ENCODE data around the gene UBE2D3.

UBE2D3 gene

DNA sequence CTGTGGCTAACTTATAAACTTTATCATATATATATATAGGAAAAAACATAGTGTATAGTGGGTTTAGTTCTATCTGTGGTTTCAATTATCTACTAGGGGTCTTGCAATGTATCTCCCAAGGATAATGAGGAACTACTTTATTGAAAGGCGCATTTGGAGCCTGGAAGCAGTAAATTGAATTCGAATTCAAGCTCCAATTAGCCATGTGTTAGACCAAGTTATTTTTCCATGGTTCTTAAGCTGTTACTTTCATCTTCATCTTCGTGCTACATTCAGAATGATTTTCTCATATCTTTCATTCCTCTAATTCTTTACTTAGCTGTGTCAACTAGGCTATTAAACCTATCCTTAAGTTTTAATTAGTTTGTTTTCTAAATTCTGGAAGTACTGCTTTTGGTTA lies 39.4 kb downstream of the UBE2D3 start:
- Histone ChIP-seq H3K4me1 (ENCODE audit: insufficient read depth, insufficient read length) (no peaks in the 10 kb centered on the region), H3K9me3 (ENCODE audit: insufficient read depth, low read length) (no peaks in the 10 kb centered on the region), H3K27me3 (ENCODE audit: insufficient read depth, insufficient read length) (no peaks in the 10 kb centered on the region), H3K4me3 (ENCODE audit: insufficient read length, low read depth) (no peak overlapping the region), H3K36me3 (ENCODE audit: insufficient read depth, insufficient read length, low read length) (no peaks in the 10 kb centered on the region), H3K9ac (ENCODE audit: insufficient read length, low read depth) (no peak overlapping the region)
- no peak for DNase-seq (ENCODE audit: low read depth, low spot score)
- no peak for TF ChIP-seq ZNF274 (IDR thresholded peaks at IDR 0.05; ENCODE audit: low read depth, low read length)
- TF ChIP-seq YY1 (IDR thresholded peaks at IDR 0.05; ENCODE audit: insufficient read depth, insufficient read length): no peak
- no peak for TF ChIP-seq SUZ12 (IDR thresholded peaks at IDR 0.05; ENCODE audit: extremely low read depth, insufficient read depth, insufficient read length)

GRCh38 chr4:102787096-102787881 lies 40.1 kb downstream of the UBE2D3 start:
- Histone ChIP-seq H3K36me3 (ENCODE audit: insufficient read depth, insufficient read length, low read length) (no peaks in the 10 kb centered on the region), H3K9ac (ENCODE audit: insufficient read length, low read depth) (no peak overlapping the region), H3K9me3 (ENCODE audit: insufficient read depth, low read length) (no peaks in the 10 kb centered on the region), H3K27me3 (ENCODE audit: insufficient read depth, insufficient read length) (no peaks in the 10 kb centered on the region), H3K4me1 (ENCODE audit: insufficient read depth, insufficient read length) (no peaks in the 10 kb centered on the region), H3K4me3 (ENCODE audit: insufficient read length, low read depth) (no peak overlapping the region)
- no peak for TF ChIP-seq ZNF274 (IDR thresholded peaks at IDR 0.05; ENCODE audit: low read depth, low read length)
- TF ChIP-seq YY1 (IDR thresholded peaks at IDR 0.05; ENCODE audit: insufficient read depth, insufficient read length): no peak
- TF ChIP-seq SUZ12 (IDR thresholded peaks at IDR 0.05; ENCODE audit: extremely low read depth, insufficient read depth, insufficient read length): no peak
- no peak for DNase-seq (ENCODE audit: low read depth, low spot score)

DNA sequence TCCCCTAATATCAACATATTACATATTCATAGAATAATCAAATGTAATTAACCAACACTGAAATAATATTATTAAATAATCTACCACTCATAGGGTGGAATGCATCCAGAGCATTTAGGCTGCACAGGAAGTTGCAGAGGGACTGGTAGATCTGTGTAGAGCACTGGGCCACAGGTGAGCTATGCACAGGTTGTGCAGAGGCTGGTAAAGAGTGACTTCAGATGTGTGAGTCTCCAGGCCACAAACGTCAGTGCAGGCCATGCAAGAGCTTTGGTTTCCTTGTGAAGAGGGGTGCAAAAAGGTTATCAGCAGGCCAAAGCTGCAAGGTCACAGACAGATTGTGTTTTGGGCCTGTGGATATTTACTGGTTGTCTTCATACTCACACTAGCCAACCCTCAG lies 41.1 kb downstream of the UBE2D3 start:
- Histone ChIP-seq H3K36me3 (ENCODE audit: insufficient read depth, insufficient read length, low read length) (no peaks in the 10 kb centered on the region), H3K4me3 (ENCODE audit: insufficient read length, low read depth) (no peak overlapping the region), H3K4me1 (ENCODE audit: insufficient read depth, insufficient read length) (no peaks in the 10 kb centered on the region), H3K27me3 (ENCODE audit: insufficient read depth, insufficient read length) (no peaks in the 10 kb centered on the region), H3K9me3 (ENCODE audit: insufficient read depth, low read length) (no peaks in the 10 kb centered on the region), H3K9ac (ENCODE audit: insufficient read length, low read depth) (no peak overlapping the region)
- TF ChIP-seq SUZ12 (IDR thresholded peaks at IDR 0.05; ENCODE audit: extremely low read depth, insufficient read depth, insufficient read length): no peak
- TF ChIP-seq YY1 (IDR thresholded peaks at IDR 0.05; ENCODE audit: insufficient read depth, insufficient read length): no peak
- DNase-seq (ENCODE audit: low read depth, low spot score): no peak

GRCh38 chr4:102783006-102783405 lies 44.3 kb downstream of the UBE2D3 start:
- Histone ChIP-seq H3K4me1 (ENCODE audit: insufficient read depth, insufficient read length) (no peaks in the 10 kb centered on the region), H3K4me3 (ENCODE audit: insufficient read length, low read depth) (no peak overlapping the region), H3K27me3 (ENCODE audit: insufficient read depth, insufficient read length) (no peaks in the 10 kb centered on the region), H3K9me3 (ENCODE audit: insufficient read depth, low read length) (no peaks in the 10 kb centered on the region), H3K9ac (ENCODE audit: insufficient read length, low read depth) (no peak overlapping the region), H3K36me3 (ENCODE audit: insufficient read depth, insufficient read length, low read length) (no peaks in the 10 kb centered on the region)
- TF ChIP-seq ZNF274 (IDR thresholded peaks at IDR 0.05; ENCODE audit: low read depth, low read length) (no peak), YY1 (IDR thresholded peaks at IDR 0.05; ENCODE audit: insufficient read depth, insufficient read length) (no peak), SUZ12 (IDR thresholded peaks at IDR 0.05; ENCODE audit: extremely low read depth, insufficient read depth, insufficient read length) (no peak)
- DNase-seq (ENCODE audit: low read depth, low spot score): no peak

- TF ChIP-seq SUZ12 (IDR thresholded peaks at IDR 0.05; ENCODE audit: extremely low read depth, insufficient read depth, insufficient read length) (no peak), ZNF274 (IDR thresholded peaks at IDR 0.05; ENCODE audit: low read depth, low read length) (no peak), YY1 (IDR thresholded peaks at IDR 0.05; ENCODE audit: insufficient read depth, insufficient read length) (no peak)
- Histone ChIP-seq H3K27me3 (ENCODE audit: insufficient read depth, insufficient read length) (no peaks in the 10 kb centered on the region), H3K4me1 (ENCODE audit: insufficient read depth, insufficient read length) (no peaks in the 10 kb centered on the region), H3K9me3 (ENCODE audit: insufficient read depth, low read length) (no peaks in the 10 kb centered on the region), H3K4me3 (ENCODE audit: insufficient read length, low read depth) (no peak overlapping the region), H3K36me3 (ENCODE audit: insufficient read depth, insufficient read length, low read length) (no peaks in the 10 kb centered on the region), H3K9ac (ENCODE audit: insufficient read length, low read depth) (no peak overlapping the region)
- DNase-seq (ENCODE audit: low read depth, low spot score): no peak
Measured at GRCh38 chr4:102781570-102781969, 45.8 kb downstream of the UBE2D3 start.

GRCh38 chr4:102780476-102781144 lies 46.7 kb downstream of the UBE2D3 start:
- H3K4me3 ChIP-seq (ENCODE audit: insufficient read length, low read depth): no peak overlapping the region
- no peaks in the 10 kb centered on the region for H3K27me3 ChIP-seq (ENCODE audit: insufficient read depth, insufficient read length)
- H3K4me1 ChIP-seq (ENCODE audit: insufficient read depth, insufficient read length): no peaks in the 10 kb centered on the region
- no peak for DNase-seq (ENCODE audit: low read depth, low spot score)
- no peaks in the 10 kb centered on the region for H3K36me3 ChIP-seq (ENCODE audit: insufficient read depth, insufficient read length, low read length)
- H3K9me3 ChIP-seq (ENCODE audit: insufficient read depth, low read length): no peaks in the 10 kb centered on the region
- H3K9ac ChIP-seq (ENCODE audit: insufficient read length, low read depth): no peak overlapping the region
- no peak for TF ChIP-seq YY1 (IDR thresholded peaks at IDR 0.05; ENCODE audit: insufficient read depth, insufficient read length)
- no peak for TF ChIP-seq ZNF274 (IDR thresholded peaks at IDR 0.05; ENCODE audit: low read depth, low read length)
- TF ChIP-seq SUZ12 (IDR thresholded peaks at IDR 0.05; ENCODE audit: extremely low read depth, insufficient read depth, insufficient read length): no peak

DNA sequence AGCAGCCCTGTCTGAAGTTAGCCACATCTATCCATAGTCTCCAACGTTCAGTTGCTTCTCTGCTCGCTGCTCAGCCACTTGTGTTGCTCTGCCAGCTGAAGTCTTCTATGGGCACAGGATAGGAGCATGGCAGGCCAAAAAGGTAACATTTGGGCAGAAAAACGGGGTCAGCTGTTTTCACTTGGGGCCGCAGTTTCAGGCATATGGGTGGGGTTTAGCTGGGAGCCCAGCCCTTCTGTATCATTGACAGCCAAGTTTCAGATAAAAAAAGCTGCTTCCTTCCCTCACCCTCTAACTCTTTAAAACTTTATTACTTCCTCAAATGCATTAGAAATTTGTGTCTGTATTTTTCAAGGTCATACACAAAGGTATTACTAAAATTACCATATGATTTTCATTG lies 48.1 kb downstream of the UBE2D3 start:
- Histone ChIP-seq H3K4me1 (ENCODE audit: insufficient read depth, insufficient read length) (no peaks in the 10 kb centered on the region), H3K9ac (ENCODE audit: insufficient read length, low read depth) (no peak overlapping the region), H3K4me3 (ENCODE audit: insufficient read length, low read depth) (no peak overlapping the region), H3K9me3 (ENCODE audit: insufficient read depth, low read length) (no peaks in the 10 kb centered on the region), H3K27me3 (ENCODE audit: insufficient read depth, insufficient read length) (no peaks in the 10 kb centered on the region), H3K36me3 (ENCODE audit: insufficient read depth, insufficient read length, low read length) (no peaks in the 10 kb centered on the region)
- TF ChIP-seq ZNF274 (IDR thresholded peaks at IDR 0.05; ENCODE audit: low read depth, low read length): no peak
- DNase-seq (ENCODE audit: low read depth, low spot score): no peak

Measured in NT2/D1 (cell line).